ENCODE measurements around the gene C5.
"Not testable (repeated sequence)": the region's sequence is repeated elsewhere in the genome, so short reads cannot be mapped to it uniquely, and the experiment has no call there.

C5 gene

DNA sequence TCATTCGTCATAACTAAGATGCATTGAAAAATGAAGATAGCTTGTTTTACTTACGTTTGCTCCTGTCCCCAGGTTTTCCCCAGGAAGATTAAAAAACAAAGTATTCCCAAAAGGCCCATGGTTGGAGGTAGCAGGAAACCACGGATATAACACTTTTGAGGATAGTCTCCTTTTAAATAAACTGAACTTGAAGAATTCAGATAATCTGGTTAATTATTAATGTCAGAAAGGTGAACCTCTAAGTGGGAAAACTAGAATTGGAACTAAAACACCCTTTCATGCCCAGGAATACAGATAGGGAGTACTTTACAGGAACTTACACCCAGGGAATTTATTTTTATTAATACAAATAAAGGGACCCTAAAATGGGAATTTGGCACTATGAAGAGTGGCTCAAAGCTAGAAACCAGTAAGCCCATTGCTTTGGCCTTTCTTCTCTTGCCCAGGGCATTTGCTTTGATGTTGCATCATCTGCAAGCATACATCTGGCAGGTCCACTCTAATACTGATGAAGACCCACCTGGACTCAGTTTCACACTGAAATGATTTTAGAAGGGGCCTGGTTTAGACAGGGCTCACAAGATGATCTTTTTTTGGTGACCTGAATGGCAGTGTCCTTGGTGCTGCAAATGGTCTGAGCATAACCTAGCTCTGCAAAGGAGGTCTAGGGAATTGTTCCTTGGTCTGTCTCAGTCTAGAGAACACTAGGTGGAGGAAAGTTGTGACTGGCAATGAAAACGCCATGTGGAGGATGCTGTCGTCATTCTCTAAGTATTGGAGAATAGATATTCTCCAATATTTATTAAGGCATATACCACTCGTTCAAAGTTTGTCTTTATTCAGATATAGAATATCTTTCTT lies at the start of gene C5:
Gene C5, minus strand, starts transcription at position 148 of the 861 bp plus-strand sequence. Its CDS starts 29 bp downstream, at position 119.
- H3K4me1 ChIP-seq (ENCODE audit: control insufficient read depth, insufficient read depth, low read length): peaks cover 15% of the 10 kb centered on the region
- H3K4me3 ChIP-seq (ENCODE audit: low read length): no peak within 1 kb of the TSS
- H3K9ac ChIP-seq (ENCODE audit: low read length): no peak within 1 kb of the TSS
- H3K27me3 ChIP-seq (ENCODE audit: control insufficient read depth, insufficient read depth, low read length): no peaks in the 10 kb centered on the region
- H3K9me3 ChIP-seq (ENCODE audit: control insufficient read depth, low read length): no peaks in the 10 kb centered on the region
- no peaks in the 10 kb centered on the region for H3K36me3 ChIP-seq (ENCODE audit: control insufficient read depth, insufficient read depth, low read length)

DNA sequence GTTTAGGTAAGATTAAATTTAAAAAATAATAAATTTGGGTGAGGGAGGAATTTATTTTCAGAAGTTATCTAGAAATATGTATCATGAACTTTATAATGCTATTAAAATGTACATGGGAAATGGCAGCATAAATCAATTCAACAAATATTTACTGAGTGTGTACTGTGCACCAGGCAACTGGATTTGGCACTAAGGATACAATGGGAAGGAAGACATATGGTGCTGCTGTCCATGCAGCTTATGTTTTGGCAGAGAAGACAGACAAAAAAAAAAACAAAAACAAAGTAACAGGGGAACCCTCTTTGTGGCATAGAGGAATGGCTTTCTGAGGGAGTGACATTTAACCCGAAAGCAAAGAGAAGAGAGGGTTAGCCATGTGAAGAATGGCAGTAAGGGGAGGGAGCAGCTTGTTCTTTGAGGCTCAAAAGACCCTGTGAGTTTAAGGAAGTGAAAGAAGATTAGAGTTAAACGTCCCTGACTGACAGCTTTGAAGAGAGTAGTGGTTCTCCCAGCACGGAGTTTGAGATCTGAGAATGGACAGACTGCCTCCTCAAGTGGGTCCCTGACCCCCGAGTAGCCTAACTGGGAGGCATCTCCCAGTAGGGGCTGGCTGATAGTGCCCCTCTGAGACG lies 48.6 kb upstream of the C5 start:
- Histone ChIP-seq H3K27me3 (ENCODE audit: control insufficient read depth, insufficient read depth, low read length) (no peaks in the 10 kb centered on the region), H3K36me3 (ENCODE audit: control insufficient read depth, insufficient read depth, low read length) (no peaks in the 10 kb centered on the region), H3K4me1 (ENCODE audit: control insufficient read depth, insufficient read depth, low read length) (no peaks in the 10 kb centered on the region), H3K9ac (ENCODE audit: low read length) (no peak overlapping the region), H3K4me3 (ENCODE audit: low read length) (no peak overlapping the region), H3K9me3 (ENCODE audit: control insufficient read depth, low read length) (no peaks in the 10 kb centered on the region)

DNA sequence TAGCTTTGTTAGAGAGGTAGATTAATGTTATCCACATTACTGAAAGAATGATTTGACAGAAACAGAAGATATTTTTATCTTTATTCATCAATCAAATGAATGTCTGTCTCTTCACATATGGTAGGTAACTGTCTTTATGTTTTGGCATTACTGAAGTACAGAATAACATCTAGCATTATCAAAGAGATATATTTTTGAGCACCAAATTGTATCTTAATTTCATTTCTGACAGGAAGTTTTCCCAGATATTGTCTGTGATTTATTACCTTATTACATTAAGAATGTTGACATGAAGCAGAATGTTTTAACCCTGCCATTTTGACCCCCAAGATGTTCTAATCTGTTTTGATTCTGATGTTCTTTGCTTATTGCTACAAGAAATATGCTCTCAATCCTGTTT lies 45.0 kb upstream of the C5 start:
- no peaks in the 10 kb centered on the region for H3K4me1 ChIP-seq (ENCODE audit: control insufficient read depth, insufficient read depth, low read length)
- H3K36me3 ChIP-seq (ENCODE audit: control insufficient read depth, insufficient read depth, low read length): no peaks in the 10 kb centered on the region
- no peaks in the 10 kb centered on the region for H3K27me3 ChIP-seq (ENCODE audit: control insufficient read depth, insufficient read depth, low read length)
- no peak overlapping the region for H3K9ac ChIP-seq (ENCODE audit: low read length)
- no peak overlapping the region for H3K4me3 ChIP-seq (ENCODE audit: low read length)
- no peaks in the 10 kb centered on the region for H3K9me3 ChIP-seq (ENCODE audit: control insufficient read depth, low read length)

GRCh38 chr9:121090743-121091142 lies 40.7 kb upstream of the C5 start:
- H3K4me1 ChIP-seq (ENCODE audit: control insufficient read depth, insufficient read depth, low read length); H3K36me3 ChIP-seq (ENCODE audit: control insufficient read depth, insufficient read depth, low read length); H3K9me3 ChIP-seq (ENCODE audit: control insufficient read depth, low read length); H3K4me3 ChIP-seq (ENCODE audit: low read length); H3K27me3 ChIP-seq (ENCODE audit: control insufficient read depth, insufficient read depth, low read length); H3K9ac ChIP-seq (ENCODE audit: low read length): not testable (repeated sequence)

DNA sequence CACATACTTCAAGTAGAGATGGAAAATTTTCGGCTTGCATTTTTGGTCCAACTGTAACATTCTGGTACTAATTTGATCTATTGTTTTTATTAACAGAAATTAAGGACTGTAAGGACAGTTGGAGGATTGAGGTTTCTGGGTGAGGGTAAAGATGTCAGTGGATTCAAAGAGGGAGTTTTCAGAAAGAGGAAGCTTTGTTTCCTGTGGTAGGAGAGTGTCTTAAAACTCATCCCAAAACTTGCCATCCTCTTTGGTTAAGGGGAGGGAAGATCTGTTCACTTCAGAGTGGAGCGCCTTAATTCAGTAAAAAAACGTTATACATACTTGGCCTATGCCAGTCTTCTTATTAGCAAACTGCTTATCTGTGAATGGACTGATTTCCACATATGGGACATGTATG lies 38.5 kb upstream of the C5 start:
- peaks cover 7% of the 10 kb centered on the region for H3K4me1 ChIP-seq (ENCODE audit: control insufficient read depth, insufficient read depth, low read length)
- H3K9me3 ChIP-seq (ENCODE audit: control insufficient read depth, low read length): no peaks in the 10 kb centered on the region
- H3K27me3 ChIP-seq (ENCODE audit: control insufficient read depth, insufficient read depth, low read length): no peaks in the 10 kb centered on the region
- H3K36me3 ChIP-seq (ENCODE audit: control insufficient read depth, insufficient read depth, low read length): no peaks in the 10 kb centered on the region
- H3K9ac ChIP-seq (ENCODE audit: low read length): no peak overlapping the region
- H3K4me3 ChIP-seq (ENCODE audit: low read length): no peak overlapping the region

DNA sequence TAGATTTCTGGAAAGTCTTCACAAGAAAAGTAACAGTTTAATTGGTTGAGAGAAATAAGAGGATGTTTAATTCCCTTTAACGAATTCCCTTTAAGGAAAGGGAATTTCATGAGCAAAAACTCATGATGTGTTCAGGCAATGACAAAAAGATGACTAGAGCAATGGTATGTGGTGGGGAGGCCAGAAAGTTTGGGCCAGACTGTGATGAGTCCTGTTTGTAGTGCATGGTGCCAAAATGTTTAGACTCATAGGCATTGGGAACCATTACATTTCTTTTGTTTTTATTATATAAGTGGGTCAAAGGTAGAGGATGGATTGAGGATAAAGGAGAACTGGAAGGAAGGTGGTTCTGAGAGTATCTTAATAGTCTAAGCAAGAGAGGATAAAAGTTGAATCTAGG lies 35.6 kb upstream of the C5 start:
- Histone ChIP-seq H3K4me1 (ENCODE audit: control insufficient read depth, insufficient read depth, low read length) (peaks cover 7% of the 10 kb centered on the region), H3K4me3 (ENCODE audit: low read length) (no peak overlapping the region), H3K36me3 (ENCODE audit: control insufficient read depth, insufficient read depth, low read length) (no peaks in the 10 kb centered on the region)

DNA sequence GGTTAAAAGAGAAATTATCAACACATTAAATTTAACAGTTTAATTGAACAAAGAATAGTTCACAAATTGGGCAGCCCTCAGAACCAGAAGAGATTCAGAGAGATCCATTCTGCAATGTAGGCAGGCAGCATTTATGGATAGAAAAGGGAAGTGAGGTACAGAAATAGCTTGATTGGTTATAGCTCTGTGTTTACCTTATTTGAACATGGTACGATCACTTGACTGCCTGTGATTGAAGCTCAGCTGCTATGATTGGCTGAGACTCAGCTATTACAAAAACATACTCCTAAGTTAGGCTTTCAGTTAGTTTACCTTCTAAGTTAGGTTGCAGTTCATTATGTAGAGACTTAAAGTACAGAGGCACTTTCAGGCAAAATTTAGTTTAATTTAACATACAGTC lies 32.0 kb upstream of the C5 start:
- Histone ChIP-seq H3K36me3 (ENCODE audit: control insufficient read depth, insufficient read depth, low read length) (no peaks in the 10 kb centered on the region), H3K27me3 (ENCODE audit: control insufficient read depth, insufficient read depth, low read length) (no peaks in the 10 kb centered on the region), H3K9me3 (ENCODE audit: control insufficient read depth, low read length) (no peaks in the 10 kb centered on the region), H3K4me3 (ENCODE audit: low read length) (no peak overlapping the region), H3K4me1 (ENCODE audit: control insufficient read depth, insufficient read depth, low read length) (no peaks in the 10 kb centered on the region), H3K9ac (ENCODE audit: low read length) (no peak overlapping the region)

More for the DNA sequence above, 35.6 kb upstream of the C5 start:
- no peaks in the 10 kb centered on the region for H3K27me3 ChIP-seq (ENCODE audit: control insufficient read depth, insufficient read depth, low read length)
- no peak overlapping the region for H3K9ac ChIP-seq (ENCODE audit: low read length)
- no peaks in the 10 kb centered on the region for H3K9me3 ChIP-seq (ENCODE audit: control insufficient read depth, low read length)

DNA sequence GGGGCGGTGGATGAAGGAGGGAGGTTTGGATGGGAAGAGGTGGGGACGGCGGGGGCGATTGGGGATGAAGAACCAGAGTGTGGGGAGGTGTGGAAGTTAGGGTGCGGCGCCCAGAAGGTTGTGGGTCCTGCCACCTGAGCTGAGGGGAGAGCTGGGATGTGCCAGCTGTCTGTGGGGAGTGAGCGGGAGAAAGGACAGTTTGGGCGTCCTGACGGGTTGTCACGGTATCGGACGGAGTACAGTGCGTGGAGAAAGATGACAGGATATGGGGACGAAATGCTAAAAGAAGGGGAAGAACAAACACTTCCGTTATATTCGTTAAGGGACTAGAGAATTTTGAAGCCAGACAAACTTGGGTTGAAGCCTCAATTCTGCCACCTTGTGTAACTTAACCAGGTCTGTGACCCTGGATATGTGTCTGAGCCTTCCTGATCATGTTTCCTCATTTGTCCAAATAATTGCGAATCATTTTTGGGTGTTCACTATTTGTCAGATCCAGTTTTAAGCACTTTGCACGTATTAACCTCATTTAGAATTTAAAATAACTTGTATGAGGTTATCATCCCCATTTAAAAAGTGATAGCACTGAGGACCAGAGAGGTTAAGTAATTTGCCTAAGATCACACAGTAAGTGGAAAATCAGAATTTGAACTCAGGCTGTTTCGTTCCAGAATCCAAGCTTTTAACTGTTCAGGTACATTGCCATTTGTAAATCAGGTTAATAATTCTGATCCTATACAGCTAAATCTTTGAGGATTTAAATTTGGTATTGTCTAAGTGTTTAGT lies 25.4 kb upstream of the C5 start:
- Histone ChIP-seq H3K4me3 (ENCODE audit: low read length) (peak overlapping the region; percentile 86), H3K9ac (ENCODE audit: low read length) (peak overlapping the region; percentile 66), H3K4me1 (ENCODE audit: control insufficient read depth, insufficient read depth, low read length) (peaks cover 6% of the 10 kb centered on the region), H3K36me3 (ENCODE audit: control insufficient read depth, insufficient read depth, low read length) (no peaks in the 10 kb centered on the region), H3K27me3 (ENCODE audit: control insufficient read depth, insufficient read depth, low read length) (no peaks in the 10 kb centered on the region), H3K9me3 (ENCODE audit: control insufficient read depth, low read length) (no peaks in the 10 kb centered on the region)

DNA sequence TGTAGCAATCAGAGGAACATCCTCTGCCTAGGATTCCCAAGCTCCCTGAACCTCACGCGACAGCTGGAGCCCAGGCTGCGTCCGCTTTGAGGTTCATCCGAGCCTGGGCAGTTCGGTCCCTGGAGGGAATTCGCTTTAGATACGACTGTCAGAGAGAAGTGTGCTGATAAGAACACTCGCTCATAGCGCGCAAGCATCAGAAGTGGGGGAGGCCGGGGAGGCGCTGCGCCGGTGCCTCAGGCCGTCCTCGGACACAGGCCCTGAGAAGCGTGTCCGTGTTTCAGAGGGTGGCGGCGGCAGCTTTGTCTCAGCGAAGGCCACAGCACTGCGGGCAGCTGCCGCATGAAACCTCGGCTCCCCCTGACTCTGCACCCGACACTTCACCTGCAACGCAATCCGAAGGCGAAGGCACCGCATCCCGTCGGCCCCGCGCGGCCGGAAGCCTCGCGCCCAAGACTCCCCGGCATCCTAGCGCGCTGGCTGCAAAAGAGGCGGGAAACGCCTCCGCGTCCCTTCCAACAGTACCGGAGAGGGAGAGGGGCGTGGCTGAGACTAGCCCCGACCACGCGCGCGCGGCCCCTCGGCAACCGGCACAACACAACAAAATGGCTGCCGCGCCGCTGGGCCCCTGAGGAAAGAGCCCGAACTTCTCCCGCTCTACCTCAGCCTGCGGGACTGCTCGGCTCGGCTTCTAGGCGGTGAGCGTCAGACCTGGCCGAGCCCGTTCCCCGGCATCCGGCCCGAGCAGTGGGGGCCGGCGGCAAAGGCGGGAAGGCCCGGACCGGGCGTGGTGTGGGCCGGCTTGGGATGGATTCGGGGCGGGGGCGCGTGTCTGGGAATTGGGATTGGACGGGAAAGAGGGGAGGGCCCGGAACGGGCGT lies 24.5 kb upstream of the C5 start, which contains the start of gene CNTRL:
Gene CNTRL, plus strand, starts transcription at position 586 of the 881 bp plus-strand sequence. CDS start 13,372 bp downstream, outside the sequence.
- H3K27me3 ChIP-seq (ENCODE audit: control insufficient read depth, insufficient read depth, low read length): no peaks in the 10 kb centered on the region
- no peaks in the 10 kb centered on the region for H3K36me3 ChIP-seq (ENCODE audit: control insufficient read depth, insufficient read depth, low read length)
- no peaks in the 10 kb centered on the region for H3K9me3 ChIP-seq (ENCODE audit: control insufficient read depth, low read length)
- H3K4me1 ChIP-seq (ENCODE audit: control insufficient read depth, insufficient read depth, low read length): peaks cover 6% of the 10 kb centered on the region
- peak within 1 kb of the TSS; percentile 86 for H3K4me3 ChIP-seq (ENCODE audit: low read length)
- H3K9ac ChIP-seq (ENCODE audit: low read length): peak within 1 kb of the TSS; percentile 66

- Histone ChIP-seq H3K9me3 (ENCODE audit: control insufficient read depth, low read length) (no peaks in the 10 kb centered on the region), H3K4me1 (ENCODE audit: control insufficient read depth, insufficient read depth, low read length) (peaks cover 6% of the 10 kb centered on the region), H3K27me3 (ENCODE audit: control insufficient read depth, insufficient read depth, low read length) (no peaks in the 10 kb centered on the region), H3K9ac (ENCODE audit: low read length) (no peak overlapping the region), H3K4me3 (ENCODE audit: low read length) (no peak overlapping the region), H3K36me3 (ENCODE audit: control insufficient read depth, insufficient read depth, low read length) (no peaks in the 10 kb centered on the region)
Observed at GRCh38 chr9:121073038-121073437, 23.0 kb upstream of the C5 start.

- no peaks in the 10 kb centered on the region for H3K9me3 ChIP-seq (ENCODE audit: control insufficient read depth, low read length)
- no peaks in the 10 kb centered on the region for H3K36me3 ChIP-seq (ENCODE audit: control insufficient read depth, insufficient read depth, low read length)
- H3K4me1 ChIP-seq (ENCODE audit: control insufficient read depth, insufficient read depth, low read length): peaks cover 6% of the 10 kb centered on the region
- H3K27me3 ChIP-seq (ENCODE audit: control insufficient read depth, insufficient read depth, low read length): no peaks in the 10 kb centered on the region
- H3K4me3 ChIP-seq (ENCODE audit: low read length): peak overlapping the region; percentile 42
- peak overlapping the region; percentile 36 for H3K9ac ChIP-seq (ENCODE audit: low read length)
Observed at GRCh38 chr9:121071756-121072421, 21.8 kb upstream of the C5 start.

Measured in mucosa of stomach (tissue), 1 donor.